Measurements from ENCODE around the gene ZCCHC3.

GRCh38 chr20:347317-347639, 49.9 kb downstream of the ZCCHC3 start:
- no peak for TF ChIP-seq POLR2A (IDR thresholded peaks at IDR 0.05)
- no peak for TF ChIP-seq CTCF (IDR thresholded peaks at IDR 0.05)
- no peak for TF ChIP-seq POLR2AphosphoS5 (IDR thresholded peaks at IDR 0.05)
- no peak for TF ChIP-seq EP300 (IDR thresholded peaks at IDR 0.05)

All from stomach (tissue), 4 donors.